Dedifferentiated amniotic fluid mesenchymal stem cell (primary cell): ENCODE measurements around the gene GPC3.
"Not testable (repeated sequence)": the region's sequence is repeated elsewhere in the genome, so short reads cannot be mapped to it uniquely, and the experiment has no call there.

ENCODE experiments used
- DNase-seq: peaks from one replicate; pipeline ENCODE4 v3.0.0-alpha.2; 2016; ENCODE audit errors: extremely low spot score

Gene GPC3

GRCh38 chrX:133559909-133560308, 425.5 kb downstream of the GPC3 start:
- DNase-seq = no peak

GRCh38 chrX:133555782-133556458, 429.5 kb downstream of the GPC3 start:
- DNase-seq = no peak

GRCh38 chrX:133550665-133551485, 434.5 kb downstream of the GPC3 start:
- no peak for DNase-seq

GRCh38 chrX:133549295-133549933, 436.0 kb downstream of the GPC3 start:
- DNase-seq = no peak

- DNase-seq = no peak
These were observed 439.0 kb downstream of the GPC3 start for GRCh38 chrX:133546441-133546840.

- DNase-seq = no peak
These were observed 440.6 kb downstream of the GPC3 start for GRCh38 chrX:133544778-133545177.

- DNase-seq = peak; percentile 52
These were observed 441.3 kb downstream of the GPC3 start for GRCh38 chrX:133544115-133544514.

- no peak for DNase-seq
These were observed 441.7 kb downstream of the GPC3 start for GRCh38 chrX:133543654-133544053.

- DNase-seq = no peak
These were observed 442.9 kb downstream of the GPC3 start for GRCh38 chrX:133542476-133542875.

GRCh38 chrX:133541021-133541420, 444.4 kb downstream of the GPC3 start:
- no peak for DNase-seq

GRCh38 chrX:133538148-133538547, 447.2 kb downstream of the GPC3 start:
- DNase-seq = no peak

- DNase-seq = no peak
These were observed 448.3 kb downstream of the GPC3 start for GRCh38 chrX:133537142-133537541.

- no peak for DNase-seq
These were observed 450.3 kb downstream of the GPC3 start for GRCh38 chrX:133535066-133535465.

- no peak for DNase-seq
These were observed 451.2 kb downstream of the GPC3 start for GRCh38 chrX:133534172-133534571.

GRCh38 chrX:133533249-133533648, 452.1 kb downstream of the GPC3 start:
- DNase-seq = no peak

- DNase-seq = no peak
These were observed 454.4 kb downstream of the GPC3 start for GRCh38 chrX:133530960-133531359.

- no peak for DNase-seq
These were observed 455.8 kb downstream of the GPC3 start for GRCh38 chrX:133529578-133529977.

- DNase-seq = no peak
These were observed 457.6 kb downstream of the GPC3 start for GRCh38 chrX:133527825-133528224.

- DNase-seq = no peak
These were observed 458.0 kb downstream of the GPC3 start for GRCh38 chrX:133527415-133527814.

GRCh38 chrX:133526773-133527172, 458.6 kb downstream of the GPC3 start:
- DNase-seq = not testable (repeated sequence)

GRCh38 chrX:133523526-133523925, 461.9 kb downstream of the GPC3 start:
- no peak for DNase-seq

- DNase-seq = no peak
These were observed 462.3 kb downstream of the GPC3 start for GRCh38 chrX:133523081-133523487.

GRCh38 chrX:133516686-133517085, 468.7 kb downstream of the GPC3 start:
- no peak for DNase-seq
